ENCODE measurements around the gene HIPK2.

The HIPK2 gene

DNA sequence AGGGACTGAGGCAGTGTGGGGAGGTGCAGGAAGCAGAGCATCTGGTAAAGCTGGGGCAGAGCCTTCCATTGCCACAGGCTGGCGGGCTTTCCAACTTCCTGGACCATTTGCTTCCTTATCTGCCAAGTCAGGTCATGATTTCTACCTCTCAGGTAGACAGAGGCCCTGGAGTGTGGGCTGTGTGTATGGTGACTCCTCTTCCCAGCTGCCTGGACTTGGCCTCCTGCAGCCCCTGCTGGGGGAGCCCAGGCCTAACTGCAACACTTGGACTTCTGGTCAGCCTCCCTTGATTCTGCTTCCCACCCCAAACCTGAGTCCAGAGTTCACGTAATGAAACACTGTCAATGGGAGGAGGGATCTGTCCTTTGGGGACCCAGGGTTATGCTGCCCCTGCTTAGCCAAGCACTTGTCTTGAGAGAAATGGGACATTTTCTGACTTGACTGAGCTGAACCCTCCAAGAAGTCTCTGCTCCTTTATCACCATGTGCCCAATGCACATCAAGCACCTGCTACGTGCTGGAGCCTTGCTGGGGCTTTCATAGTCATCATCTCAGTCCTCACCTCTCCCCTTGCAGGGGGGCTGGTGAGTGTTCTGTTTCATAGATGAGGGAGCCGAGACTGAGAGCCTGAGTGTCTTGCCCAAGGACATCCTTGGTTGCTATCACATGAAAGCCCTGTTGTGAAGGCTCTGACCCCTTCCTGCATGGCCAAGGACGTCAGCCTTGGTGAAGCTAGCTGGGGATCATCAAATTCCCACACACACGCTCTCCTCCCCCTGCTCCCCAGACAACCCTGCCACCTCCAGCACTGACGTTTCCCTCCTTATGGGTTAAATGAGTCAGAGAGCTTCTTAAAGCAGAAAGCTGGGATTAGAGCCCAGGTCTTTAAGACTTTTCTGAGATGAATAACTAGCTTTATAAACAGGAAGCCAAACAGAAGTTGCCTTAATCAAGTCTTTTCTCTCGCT lies 250.9 kb downstream of the HIPK2 start:
- H3K4me3 ChIP-seq (ENCODE audit: low read depth, low read length, poor library complexity, severe bottlenecking): no peak overlapping the region
- H3K9me3 ChIP-seq (ENCODE audit: low read length): 0 out of 2 replicates have a peak, but pooled peaks cover 3% of the 10 kb centered on the region
- no peak overlapping the region for H3K9ac ChIP-seq (ENCODE audit: low read length)
- H3K36me3 ChIP-seq (ENCODE audit: insufficient read depth, low read length): no peaks in the 10 kb centered on the region
- H3K27ac ChIP-seq (ENCODE audit: low read depth, low read length, poor library complexity, severe bottlenecking): no peak overlapping the region
- no peak overlapping the region for H2AFZ ChIP-seq (ENCODE audit: low read length)
- H3F3A ChIP-seq (ENCODE audit: insufficient read depth, low read length): no peaks in the 10 kb centered on the region
- H3K4me1 ChIP-seq (ENCODE audit: insufficient read depth, low read length, severe bottlenecking): no peaks in the 10 kb centered on the region
- no peaks in the 10 kb centered on the region for H3K9me2 ChIP-seq (ENCODE audit: low read depth, low read length)
- H3K79me2 ChIP-seq (ENCODE audit: insufficient read depth, low read length): no peaks in the 10 kb centered on the region
- TF ChIP-seq, protein P1, sequence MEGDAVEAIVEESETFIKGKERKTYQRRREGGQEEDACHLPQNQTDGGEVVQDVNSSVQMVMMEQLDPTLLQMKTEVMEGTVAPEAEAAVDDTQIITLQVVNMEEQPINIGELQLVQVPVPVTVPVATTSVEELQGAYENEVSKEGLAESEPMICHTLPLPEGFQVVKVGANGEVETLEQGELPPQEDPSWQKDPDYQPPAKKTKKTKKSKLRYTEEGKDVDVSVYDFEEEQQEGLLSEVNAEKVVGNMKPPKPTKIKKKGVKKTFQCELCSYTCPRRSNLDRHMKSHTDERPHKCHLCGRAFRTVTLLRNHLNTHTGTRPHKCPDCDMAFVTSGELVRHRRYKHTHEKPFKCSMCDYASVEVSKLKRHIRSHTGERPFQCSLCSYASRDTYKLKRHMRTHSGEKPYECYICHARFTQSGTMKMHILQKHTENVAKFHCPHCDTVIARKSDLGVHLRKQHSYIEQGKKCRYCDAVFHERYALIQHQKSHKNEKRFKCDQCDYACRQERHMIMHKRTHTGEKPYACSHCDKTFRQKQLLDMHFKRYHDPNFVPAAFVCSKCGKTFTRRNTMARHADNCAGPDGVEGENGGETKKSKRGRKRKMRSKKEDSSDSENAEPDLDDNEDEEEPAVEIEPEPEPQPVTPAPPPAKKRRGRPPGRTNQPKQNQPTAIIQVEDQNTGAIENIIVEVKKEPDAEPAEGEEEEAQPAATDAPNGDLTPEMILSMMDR (IDR thresholded peaks at IDR 0.05; ENCODE audit: low read length): no peak
- no peak for TF ChIP-seq EZH2 (IDR thresholded peaks at IDR 0.05; ENCODE audit: borderline replicate concordance, low read length)
- no peaks in the 10 kb centered on the region; the same call in 1 of the 2 replicates for H3K27me3 ChIP-seq (ENCODE audit: insufficient read depth, low read length)
- H3K4me2 ChIP-seq (ENCODE audit: low read length): no peak overlapping the region
- H4K20me1 ChIP-seq (ENCODE audit: insufficient read depth, low read length): no peaks in the 10 kb centered on the region

DNA sequence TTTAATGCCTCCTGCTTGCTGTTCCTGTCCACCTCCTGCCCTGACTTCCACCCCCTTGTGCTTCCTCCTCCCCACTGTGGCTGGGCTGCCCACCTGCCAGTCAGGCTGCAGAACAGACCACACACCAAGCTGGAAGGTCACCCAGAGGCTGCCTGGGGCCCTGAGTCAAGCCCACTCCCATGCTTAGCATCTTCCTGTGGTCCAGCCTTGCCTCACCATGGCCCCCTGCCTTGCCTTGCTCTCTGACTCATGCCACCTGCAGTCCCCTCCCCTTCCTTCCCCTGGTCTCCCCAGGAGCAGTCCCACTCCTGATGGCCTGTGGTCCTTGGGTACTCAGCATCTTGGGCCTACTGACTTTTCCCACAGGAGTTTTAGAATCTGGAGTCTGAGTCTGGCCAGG lies 252.0 kb downstream of the HIPK2 start:
- Histone ChIP-seq H3F3A (ENCODE audit: insufficient read depth, low read length) (no peaks in the 10 kb centered on the region), H3K4me2 (ENCODE audit: low read length) (no peak overlapping the region), H3K9ac (ENCODE audit: low read length) (no peak overlapping the region), H3K79me2 (ENCODE audit: insufficient read depth, low read length) (no peaks in the 10 kb centered on the region), H3K36me3 (ENCODE audit: insufficient read depth, low read length) (no peaks in the 10 kb centered on the region), H3K9me3 (ENCODE audit: low read length) (0 out of 2 replicates have a peak, but pooled peaks cover 3% of the 10 kb centered on the region), H3K4me1 (ENCODE audit: insufficient read depth, low read length, severe bottlenecking) (no peaks in the 10 kb centered on the region), H3K4me3 (ENCODE audit: low read depth, low read length, poor library complexity, severe bottlenecking) (no peak overlapping the region), H3K27ac (ENCODE audit: low read depth, low read length, poor library complexity, severe bottlenecking) (no peak overlapping the region), H3K9me2 (ENCODE audit: low read depth, low read length) (no peaks in the 10 kb centered on the region), H3K27me3 (ENCODE audit: insufficient read depth, low read length) (no peaks in the 10 kb centered on the region; the same call in 1 of the 2 replicates), H4K20me1 (ENCODE audit: insufficient read depth, low read length) (no peaks in the 10 kb centered on the region), H2AFZ (ENCODE audit: low read length) (no peak overlapping the region)
- TF ChIP-seq, protein P1 (IDR thresholded peaks at IDR 0.05; ENCODE audit: low read length): no peak
- no peak for TF ChIP-seq EZH2 (IDR thresholded peaks at IDR 0.05; ENCODE audit: borderline replicate concordance, low read length)

DNA sequence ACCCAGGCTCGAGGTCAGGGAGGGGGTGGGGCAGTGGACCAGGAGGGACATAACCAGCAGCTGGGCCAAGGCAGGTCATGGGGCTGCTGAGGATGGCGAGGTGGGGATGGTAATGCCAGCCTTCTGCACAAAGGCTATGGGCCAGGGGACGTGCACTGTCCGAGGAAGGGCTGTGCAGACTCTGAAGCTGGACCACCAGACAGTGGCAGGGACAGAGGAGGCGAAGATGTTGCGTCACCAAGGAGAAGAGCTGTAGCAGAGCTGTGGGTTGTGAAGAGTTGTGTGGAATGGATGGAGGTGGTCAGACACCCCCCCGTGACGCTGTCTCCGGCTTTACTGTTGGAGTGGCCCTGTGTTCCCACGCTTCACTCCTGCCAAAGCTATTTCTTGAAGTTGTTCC lies 252.6 kb downstream of the HIPK2 start:
- Histone ChIP-seq H3K27me3 (ENCODE audit: insufficient read depth, low read length) (no peaks in the 10 kb centered on the region; the same call in 1 of the 2 replicates), H3F3A (ENCODE audit: insufficient read depth, low read length) (no peaks in the 10 kb centered on the region), H3K4me1 (ENCODE audit: insufficient read depth, low read length, severe bottlenecking) (no peaks in the 10 kb centered on the region), H3K9me2 (ENCODE audit: low read depth, low read length) (no peaks in the 10 kb centered on the region), H4K20me1 (ENCODE audit: insufficient read depth, low read length) (no peaks in the 10 kb centered on the region), H3K36me3 (ENCODE audit: insufficient read depth, low read length) (no peaks in the 10 kb centered on the region), H3K27ac (ENCODE audit: low read depth, low read length, poor library complexity, severe bottlenecking) (no peak overlapping the region), H3K9ac (ENCODE audit: low read length) (no peak overlapping the region), H3K4me3 (ENCODE audit: low read depth, low read length, poor library complexity, severe bottlenecking) (no peak overlapping the region), H2AFZ (ENCODE audit: low read length) (no peak overlapping the region), H3K79me2 (ENCODE audit: insufficient read depth, low read length) (no peaks in the 10 kb centered on the region), H3K4me2 (ENCODE audit: low read length) (no peak overlapping the region), H3K9me3 (ENCODE audit: low read length) (0 out of 2 replicates have a peak, but pooled peaks cover 3% of the 10 kb centered on the region)
- TF ChIP-seq EZH2 (IDR thresholded peaks at IDR 0.05; ENCODE audit: borderline replicate concordance, low read length): no peak
- TF ChIP-seq, protein P1 (IDR thresholded peaks at IDR 0.05; ENCODE audit: low read length): no peak

All from OCI-LY1 (cell line).